Fibroblast of lung (primary cell): Measurements from ENCODE around the gene GOLGA3.
"Not testable (repeated sequence)": the region's sequence is repeated elsewhere in the genome, so short reads cannot be mapped to it uniquely, and the experiment has no call there.

ENCODE experiments used
- CTCF ChIP-seq, 2 donors: IDR thresholded peaks in 1 of 2; conservative IDR thresholded peaks in 1 of 2; 1 replicate in 1 of 2; 2 replicates in 1 of 2; pipeline ENCODE4 v1.5.1; 2011 to 2012; ENCODE audit warnings: low read length in 2 of 2, control low read depth in 1 of 2, inconsistent platforms in 1 of 2, low read depth in 1 of 2, mild to moderate bottlenecking in 1 of 2
- EZH2 ChIP-seq: IDR thresholded peaks from 2 replicates; pipeline ENCODE4 v1.5.1; 2012; ENCODE audit warnings: low read length, control low read depth, mild to moderate bottlenecking; ENCODE audit errors: missing control alignments

GRCh38 chr12:132758825-132759224 lies 69.8 kb downstream of the GOLGA3 start:
- TF ChIP-seq EZH2; CTCF (conservative IDR thresholded peaks at IDR 0.05 in 1 of 2, IDR thresholded peaks at IDR 0.05 in 1 of 2; ENCODE audit: low read depth in 1 of 2, low read length in 2 of 2): not testable (repeated sequence)
